Islet precursor cell (in vitro differentiated cells): ENCODE measurements around the gene GRIK4.

Experiments
- DNase-seq: peaks from one replicate; pipeline ENCODE4 v3.0.0-alpha.2; 2018

Gene GRIK4

DNA sequence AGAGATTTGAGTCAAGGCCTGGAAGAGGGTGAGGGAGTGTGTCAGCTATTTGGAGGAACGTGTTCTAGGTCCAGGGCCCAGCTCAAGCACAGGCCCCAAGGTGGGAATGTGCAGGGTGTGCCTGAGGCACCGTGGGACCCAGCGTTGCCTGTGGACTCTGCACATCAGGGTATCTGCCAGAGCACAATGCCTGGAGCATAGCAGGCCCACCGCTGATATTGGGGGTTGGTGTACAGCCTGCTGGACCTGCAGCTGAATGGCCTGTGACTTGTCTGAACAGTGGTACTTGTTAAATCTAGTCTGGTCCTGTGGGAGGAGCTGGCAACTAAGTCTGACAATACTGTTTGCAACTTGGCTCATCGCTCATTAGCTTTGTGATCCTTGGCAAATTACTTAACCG lies 131.7 kb downstream of the GRIK4 start:
- peak; percentile 63 for DNase-seq

DNA sequence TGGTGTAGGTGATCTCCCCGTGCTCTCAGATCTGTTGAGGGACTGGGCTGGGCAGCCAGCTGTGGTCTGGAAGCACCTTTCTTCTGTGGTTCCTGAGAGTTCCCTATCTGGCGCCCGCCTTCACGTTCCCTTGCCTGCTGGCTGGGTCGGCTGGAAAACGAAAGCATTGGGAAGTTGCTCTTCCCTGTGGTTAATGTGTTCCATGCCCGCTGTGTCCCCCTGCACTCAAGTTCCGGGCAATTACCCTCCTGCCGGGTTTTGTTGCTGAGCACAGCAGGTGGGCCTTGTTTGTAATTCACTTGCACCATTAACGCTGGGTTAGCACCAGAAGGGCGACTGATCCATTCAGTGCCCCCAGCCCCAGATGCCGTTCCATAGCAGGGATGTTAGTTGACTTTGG lies 134.1 kb downstream of the GRIK4 start:
- DNase-seq, result no peak

DNA sequence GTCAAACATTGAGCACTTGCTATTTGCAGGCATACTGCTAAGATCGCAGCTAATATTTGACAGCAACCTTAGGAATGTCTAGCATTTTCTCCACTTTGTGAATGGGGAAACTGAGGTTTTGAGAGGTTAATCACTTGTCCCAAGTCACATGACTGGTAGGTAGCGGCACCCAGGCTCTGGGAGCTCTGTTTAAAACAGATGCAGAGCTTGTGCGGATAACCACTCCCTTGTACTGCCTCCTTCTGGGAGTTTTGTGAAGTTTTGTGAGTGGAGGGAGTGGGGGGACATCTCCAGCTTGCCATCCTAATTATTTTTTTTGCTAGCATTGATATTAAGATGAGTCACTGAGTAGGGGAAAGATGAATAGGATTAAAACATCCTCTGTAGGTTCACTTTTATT lies 134.7 kb downstream of the GRIK4 start:
- DNase-seq, result no peak

DNA sequence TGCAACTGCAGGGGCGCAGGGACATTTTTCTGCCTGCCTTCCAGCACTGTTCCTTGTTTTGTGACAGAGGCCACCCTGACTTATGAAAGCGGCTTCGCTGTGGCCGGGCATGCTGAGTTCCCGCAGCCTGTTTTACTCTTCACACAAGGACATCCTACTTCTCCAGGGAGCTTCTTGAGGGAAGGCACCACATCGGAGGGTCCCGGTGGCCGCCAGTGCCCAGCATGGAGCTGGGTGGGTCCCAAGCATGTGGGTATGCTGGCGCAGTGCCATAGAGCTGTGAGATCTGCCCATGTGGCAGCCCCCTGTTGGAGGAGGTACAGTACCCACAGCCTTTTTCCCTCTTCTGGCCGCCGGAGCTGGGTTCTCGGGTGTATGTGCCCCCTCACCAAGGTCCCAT lies 136.1 kb downstream of the GRIK4 start:
- DNase-seq, result no peak

DNA sequence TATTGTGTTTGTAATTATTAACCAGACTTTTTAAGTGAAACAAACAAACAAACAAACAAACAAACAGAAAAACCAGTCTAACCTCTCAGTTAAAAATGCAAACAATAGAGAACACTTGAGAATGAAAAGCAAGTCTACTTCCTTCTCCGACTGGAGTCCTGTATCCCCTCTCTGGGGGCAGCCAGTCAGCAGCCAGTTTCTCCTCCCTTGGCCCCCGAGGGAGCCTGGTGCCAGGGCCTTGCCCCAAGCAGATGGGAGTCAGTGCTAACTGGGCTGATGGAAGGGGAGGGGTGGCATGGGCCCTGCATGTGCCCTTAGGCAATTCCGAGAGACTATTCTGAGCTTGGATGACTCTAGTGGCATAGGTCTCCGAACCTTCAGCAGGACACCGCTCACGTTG lies 137.2 kb downstream of the GRIK4 start:
- no peak for DNase-seq

DNA sequence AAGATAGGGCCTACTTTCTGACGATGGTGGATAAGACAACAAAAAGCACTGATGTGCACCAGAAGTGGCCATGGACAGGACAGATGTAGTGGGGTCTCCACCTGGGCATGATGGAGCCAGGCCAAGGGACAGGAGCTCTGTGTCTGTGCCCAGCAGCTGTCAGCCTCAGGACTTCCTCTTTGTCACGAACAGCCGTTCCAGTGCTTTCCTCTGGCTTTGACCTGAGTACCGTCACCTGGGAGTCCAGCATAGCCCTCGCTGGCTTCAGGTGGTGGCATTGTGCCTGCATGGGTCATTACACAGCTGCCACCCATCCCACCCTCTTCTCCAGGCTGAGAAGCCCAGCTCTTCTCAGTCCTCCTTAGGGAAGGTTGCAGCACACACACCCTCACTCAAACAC lies 137.8 kb downstream of the GRIK4 start:
- no peak for DNase-seq

DNA sequence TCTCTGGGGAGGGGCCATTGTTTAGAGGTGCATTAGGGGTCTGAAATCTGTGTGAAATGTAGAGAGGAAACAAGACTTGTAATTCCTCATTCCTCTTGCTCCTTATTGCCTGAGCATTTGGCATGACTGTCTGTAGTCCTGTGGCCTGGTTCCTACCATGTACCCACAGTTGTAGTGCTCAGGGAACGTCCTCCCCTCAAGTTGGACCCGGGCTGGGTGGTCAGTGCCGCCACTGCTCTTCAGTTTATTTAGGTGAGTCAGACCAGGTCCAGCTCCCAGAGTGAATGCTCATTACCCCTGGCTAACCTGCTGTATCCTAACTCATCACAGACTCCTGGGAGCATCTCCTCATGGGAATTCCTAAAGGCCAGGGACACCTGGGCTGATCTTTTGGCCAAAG lies 139.8 kb downstream of the GRIK4 start:
- no peak for DNase-seq

DNA sequence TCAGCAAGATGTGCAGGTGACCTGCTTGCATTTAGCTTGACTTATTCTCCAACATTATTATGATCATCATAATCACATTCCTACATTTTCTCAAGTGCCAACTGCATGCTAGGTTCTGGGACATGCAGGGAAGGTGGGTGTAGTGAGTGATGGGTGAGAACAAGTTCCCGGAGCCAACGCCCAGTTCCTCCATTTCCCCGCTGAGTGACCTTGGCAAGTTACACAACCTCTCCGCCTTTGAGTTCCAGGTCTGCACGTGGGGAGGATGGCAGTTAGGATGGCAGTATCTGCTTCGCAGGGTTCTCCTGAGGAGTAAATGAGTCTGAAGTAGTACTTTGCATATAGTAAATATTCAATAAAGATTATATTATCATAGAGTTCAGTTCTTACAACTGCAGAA lies 140.3 kb downstream of the GRIK4 start:
- no peak for DNase-seq

DNA sequence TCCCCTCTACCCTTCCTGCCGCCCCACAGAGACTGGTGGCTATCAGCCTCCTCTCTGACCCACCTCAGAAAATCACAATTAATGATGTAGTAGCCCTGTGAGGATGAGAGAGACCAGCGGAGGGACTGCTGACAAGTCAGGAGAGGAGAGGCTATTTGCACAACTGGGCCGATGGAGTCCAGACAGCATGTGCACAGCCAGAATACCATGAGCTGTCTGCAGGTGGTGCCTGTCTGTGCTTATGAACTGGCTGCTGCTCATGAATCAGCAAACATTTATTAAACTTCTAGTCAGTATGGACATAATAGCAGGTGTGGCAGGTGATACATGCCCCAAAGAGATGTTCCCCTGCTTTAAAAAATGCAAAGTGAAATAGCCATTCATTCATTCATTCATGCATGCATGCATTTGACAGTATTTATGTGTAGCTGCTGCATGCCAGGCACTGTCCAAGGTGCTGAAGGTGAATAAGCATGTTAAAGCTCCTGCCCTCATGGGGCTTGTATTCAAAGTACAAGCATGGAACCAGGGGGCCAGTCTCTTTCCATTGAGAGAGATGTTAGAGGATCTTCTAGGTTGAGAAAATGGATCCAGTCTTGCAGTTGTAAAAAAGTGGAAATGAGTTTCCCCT lies 141.3 kb downstream of the GRIK4 start:
- no peak for DNase-seq

DNA sequence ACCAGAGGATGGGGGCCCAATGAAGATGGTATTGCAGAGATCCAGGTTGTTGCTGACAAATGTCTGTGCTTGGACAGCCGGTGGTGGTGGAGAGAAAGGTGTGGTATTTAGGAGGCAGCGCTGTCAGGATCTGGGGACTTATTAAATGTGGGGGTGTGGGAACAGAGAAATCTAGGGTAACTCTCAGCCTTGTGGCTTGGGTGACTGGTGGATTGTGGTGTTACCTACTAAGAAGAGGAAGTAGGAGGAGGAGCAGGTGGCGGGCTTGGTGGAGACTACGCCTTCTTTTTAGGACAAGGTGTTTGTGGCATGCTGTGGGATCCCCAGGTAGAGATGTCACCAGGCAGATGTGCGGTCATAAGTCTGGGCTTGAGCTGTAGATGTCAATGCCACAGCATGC lies 144.0 kb downstream of the GRIK4 start:
- no peak for DNase-seq

DNA sequence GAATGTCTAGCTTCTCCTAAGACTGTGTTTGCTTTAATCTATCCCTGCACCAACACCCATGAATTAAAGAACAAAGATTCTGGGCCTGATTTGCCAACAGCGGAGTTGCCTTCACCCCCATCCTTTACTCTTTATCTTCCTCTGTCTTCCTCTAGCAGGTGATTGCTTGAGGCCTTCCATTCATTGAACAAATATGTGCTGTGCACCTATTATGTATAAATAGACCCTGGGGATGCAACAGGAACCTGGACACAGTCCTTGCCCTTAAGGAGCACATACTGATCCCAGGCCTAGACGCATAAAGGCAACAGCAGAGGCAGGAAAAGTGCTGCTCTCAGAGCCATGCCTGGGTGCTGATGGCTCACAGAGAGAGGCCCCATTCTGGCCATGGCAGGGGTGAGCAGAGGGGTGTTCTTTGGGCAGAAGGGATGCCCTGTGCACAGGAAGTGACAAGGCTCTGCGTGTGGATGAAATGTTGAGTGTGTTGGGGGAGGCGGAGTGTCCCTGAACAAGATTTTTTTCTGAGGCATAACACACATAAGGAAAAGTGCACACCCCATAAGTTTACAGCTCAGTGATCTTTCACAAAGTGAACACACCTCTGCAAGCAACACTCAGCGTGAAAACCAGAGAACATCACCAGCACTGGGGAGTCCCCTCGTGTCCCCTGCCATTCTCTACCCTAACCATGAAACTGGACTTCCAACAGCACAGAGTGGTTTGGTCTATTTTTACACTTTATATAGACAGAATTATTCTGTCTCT lies 145.9 kb downstream of the GRIK4 start:
- DNase-seq, result no peak

DNA sequence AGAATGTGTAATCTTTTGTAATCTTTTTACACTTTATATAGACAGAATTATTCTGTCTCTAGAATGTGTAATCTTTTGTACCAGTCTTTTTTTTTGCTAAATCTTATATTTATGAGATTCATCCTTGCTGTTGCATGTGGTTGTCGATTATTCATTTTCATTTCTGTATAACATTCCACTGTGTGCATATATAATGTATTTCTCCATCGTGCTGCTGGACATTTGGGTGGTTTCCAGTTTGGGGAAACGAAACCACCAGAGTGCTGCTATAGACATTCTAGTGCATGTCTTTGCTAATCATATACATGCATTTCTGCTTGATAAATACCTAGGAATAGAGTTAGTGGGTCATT lies 146.5 kb downstream of the GRIK4 start:
- no peak for DNase-seq

DNA sequence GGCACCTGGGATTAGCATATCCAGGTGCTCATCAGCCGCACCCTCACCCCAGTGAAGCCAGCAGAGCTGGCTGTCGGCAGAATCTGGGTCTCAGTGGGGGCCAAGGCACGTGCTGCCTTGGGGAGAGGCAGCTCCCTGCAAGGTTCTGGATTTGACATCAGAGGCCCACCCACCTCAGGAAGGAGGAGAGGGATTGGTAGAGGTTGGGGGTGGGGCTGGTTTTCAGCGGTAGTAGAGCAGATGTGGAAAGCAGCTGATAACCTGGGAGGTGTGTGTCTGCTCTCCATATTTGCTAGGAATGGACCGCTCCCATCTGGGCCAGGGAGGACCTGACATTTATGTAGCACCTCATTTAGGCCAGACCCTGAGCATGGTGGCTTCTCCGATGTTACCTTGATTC lies 147.5 kb downstream of the GRIK4 start:
- DNase-seq, result no peak

DNA sequence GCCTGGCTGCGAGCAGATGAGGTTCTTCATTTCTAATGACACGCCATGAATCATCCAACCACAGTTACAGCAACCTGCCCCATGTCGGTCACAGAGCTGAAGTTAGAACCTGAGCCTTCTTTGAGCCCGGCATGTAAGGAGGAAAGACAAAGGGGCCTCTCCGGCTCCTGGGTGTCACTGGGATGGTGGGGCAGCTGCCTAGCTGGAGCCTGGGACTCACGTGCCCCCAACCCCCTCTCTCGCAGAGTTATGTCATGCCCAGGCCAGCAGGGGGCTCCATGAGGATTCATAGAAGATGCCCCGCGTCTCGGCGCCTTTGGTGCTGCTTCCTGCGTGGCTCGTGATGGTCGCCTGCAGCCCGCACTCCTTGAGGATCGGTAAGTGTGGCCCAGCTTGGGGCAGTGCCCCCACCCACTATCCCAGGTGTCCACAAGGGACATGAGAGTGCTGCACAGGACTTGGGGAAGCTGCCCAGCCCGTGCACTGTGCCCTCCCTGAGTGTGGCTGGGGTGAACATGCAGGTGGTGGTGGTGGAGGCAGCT lies 148.5 kb downstream of the GRIK4 start:
- peak; percentile 73 for DNase-seq

DNA sequence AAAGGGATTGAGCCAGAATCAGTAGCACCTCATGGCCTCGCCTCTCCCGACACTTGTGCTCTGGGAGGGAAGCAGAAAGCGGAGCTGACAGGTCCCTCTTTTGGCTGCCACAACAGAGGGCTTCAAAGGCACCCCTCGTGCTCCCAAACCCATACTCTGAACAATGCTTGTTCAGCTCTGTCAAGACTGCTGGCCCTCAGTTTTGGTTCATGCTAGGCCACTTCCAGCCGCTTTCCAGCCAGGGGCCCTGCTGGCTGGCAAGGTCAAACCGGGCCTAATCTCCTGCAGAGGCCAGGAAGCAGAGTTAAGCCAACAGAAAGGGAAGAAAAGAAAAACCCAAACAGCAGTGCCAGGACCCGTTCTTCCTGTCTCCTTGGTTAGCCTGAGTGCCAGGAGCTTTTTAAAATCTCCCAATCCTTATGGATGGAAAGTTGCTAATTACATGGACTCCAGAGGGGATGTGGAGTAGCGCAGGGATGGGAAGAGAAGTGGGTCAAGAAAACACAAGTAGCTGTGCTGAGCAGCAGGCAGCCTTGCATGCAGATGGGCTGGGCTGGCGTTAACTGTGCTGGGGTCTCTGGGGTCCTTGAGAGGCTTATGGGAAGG lies 150.6 kb downstream of the GRIK4 start:
- no peak for DNase-seq

DNA sequence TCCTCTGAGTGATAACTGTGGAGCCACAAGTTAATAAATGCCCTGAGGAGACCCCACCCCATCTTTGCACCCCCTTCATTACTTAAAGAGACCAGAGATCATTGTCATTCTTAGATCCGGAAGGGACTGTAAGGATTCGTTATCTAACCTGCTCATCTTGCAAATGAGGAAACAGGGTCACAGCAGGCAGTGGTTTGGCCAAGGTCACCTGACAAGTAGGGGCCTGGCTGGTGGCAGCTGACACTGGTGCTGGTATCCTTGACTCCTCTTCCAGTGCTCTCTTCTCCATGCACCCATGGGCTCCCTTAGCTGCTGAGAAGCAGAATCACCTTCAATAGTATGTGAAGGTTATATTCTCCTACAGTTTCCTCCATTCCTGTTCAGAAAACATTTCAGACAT lies 151.6 kb downstream of the GRIK4 start:
- no peak for DNase-seq

DNA sequence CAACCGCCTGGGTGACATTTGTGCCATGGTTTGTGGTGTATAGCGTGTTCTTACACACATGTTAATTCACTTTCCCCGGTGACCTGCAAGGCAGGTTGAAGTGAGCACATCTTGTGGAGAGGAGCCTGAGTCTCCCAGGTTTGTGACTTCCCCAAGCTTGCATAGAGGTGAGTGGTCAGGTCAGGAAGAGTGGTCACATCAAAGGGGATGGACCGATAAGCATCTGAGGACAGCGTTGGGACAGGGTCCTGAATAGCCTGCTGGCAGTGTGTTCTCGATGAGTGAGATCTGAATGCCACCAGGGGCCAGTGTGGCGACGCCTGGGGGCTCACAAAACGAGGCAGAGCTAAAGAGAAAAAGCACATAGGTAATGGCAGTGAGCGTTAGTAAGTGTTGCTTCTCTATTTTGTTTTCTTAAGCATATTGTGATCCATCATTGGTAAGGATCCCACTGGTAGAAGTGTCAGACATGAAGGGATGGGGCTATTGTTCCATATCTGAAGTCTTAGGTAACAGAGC lies 154.6 kb downstream of the GRIK4 start:
- peak; percentile 49 for DNase-seq

DNA sequence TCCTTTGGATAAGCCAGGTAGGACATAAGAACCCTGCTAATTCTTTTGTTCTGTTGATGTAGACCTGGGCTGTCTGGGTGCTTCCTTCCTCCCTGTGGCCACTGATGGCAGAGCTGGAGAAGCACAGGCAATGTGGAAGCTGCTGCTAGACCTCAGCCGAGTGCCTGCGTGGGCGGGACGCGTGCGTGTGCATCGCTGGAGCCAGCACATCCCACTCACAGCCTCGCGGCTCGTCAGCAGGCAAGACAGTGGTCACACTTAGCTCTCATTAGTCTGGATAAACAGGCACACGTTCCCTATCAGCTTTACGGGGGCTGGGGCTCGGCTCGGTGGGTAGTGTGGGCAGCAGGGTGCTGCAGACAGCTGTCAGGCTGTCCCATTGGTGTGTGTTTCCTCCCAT lies 155.7 kb downstream of the GRIK4 start:
- DNase-seq, result peak; percentile 55

DNA sequence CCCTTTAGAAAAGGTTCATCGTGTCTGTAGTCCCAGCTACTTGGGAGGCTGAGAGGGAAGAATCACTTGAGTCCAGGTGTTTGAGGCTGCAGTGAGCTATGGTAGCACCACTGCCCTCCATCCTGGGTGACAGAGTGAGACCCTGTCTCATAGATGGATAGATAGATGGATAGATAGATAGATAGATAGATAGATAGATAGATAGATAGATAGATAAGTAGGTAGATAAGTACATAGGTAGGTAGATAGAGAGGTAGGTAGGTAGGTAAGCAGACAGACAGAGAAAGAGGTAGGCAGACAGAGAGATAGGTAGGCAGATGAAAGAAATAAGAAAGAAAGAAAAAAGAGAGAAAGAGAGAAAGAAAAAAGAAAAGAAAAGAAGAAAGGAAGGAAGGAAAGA lies 156.4 kb downstream of the GRIK4 start:
- no peak for DNase-seq

DNA sequence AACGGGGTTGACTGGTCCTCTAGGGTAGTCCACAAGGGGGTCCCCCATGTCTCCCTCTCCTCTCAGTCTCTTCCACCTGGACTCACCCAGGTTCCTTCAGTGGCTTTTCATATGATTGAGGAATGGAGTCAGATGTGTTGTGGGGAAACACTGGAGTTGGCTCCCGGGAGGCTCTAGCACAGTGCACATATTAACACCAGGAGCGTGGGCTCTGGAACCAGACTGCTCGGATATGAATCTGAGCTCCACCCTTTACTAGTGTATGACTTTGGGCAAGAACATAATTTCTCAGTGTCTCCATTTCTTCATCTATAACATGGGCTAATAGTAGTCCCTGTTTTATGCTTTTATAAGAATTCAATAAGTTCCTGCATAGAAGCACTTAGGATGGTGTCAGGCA lies 157.0 kb downstream of the GRIK4 start:
- DNase-seq, result no peak

DNA sequence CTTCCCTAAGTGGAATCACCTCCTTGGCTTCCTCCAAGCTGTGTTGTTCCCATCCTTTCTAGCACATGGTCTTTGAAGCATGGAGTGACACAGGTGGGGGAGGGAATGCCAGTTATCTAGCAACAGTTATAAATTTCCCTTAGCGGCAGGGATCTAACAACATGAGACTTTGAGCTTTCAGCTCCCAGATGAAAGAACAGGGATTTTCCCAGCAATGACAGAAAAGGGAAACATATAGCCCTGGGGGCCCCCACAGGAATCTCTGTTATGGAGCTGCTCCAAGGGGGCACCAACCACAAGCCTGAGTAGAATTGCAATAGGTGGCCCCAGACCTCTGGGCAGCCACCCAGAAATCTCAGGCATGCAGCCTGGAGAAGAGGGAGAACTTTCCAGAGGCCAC lies 163.0 kb downstream of the GRIK4 start:
- peak; percentile 51 for DNase-seq

DNA sequence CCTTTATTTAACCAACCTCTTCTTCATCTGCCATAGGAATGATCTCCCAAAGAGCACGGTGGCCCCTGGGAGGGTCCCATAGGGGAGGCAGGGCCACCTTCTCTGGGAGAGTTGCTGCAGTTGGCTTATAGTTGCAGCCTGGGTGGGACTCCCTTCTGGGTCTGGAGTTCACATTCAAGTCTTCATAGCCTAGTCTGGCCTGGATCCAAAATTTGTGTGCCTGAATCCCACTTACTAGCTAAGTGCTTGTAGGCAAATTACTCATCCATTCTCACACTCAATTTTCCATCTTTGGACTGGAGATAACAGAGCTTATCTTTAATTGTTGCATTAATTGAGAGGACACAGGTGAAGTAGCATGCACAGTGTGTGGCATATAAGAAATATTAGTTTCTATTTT lies 163.6 kb downstream of the GRIK4 start:
- no peak for DNase-seq

DNA sequence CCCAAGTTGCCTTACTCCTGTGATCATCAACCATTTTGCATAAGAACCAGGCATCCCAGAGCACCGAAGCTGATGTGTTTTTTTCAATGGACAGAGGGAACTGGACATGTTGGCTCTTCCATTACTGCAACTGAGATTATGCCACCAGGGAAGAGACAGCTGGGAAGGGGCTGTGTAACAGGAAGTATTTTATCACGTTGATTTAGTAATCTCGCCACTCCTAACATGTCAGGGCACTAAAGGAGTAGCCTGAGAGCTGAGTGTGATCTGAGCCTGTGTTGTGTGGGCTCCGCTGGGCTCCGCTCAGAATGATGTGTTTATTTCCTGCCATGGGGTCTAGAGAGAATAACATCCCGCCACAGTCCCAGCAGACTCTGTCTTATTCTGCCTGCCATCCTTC lies 165.4 kb downstream of the GRIK4 start:
- DNase-seq, result no peak

DNA sequence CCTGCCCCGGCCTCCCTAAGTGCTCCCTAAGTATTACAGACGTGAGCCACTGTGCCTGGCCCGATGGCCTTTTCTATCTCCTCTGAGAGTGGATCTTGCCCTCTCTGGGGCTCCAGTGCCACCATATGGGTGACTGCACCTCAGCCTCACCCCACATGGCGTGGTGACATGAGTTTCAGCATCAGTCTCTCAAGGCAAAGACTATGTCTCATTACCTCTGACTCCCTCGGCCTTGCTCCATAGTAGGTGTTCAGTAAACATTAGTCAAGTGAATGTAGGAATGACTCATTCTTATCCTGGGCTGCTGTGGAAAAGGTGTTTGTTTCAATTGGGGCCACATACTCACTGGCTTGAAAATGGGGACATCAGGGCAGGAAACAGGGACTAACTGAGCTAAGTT lies 168.8 kb downstream of the GRIK4 start:
- no peak for DNase-seq
